Stimulated activated CD4-positive, alpha-beta T cell treated with anti-CD3 and anti-CD28 coated beads, TNF-alpha, amount 100 ng/mL, for 1 hour (primary cell): ENCODE measurements around the gene ALDH2.
"Not testable (repeated sequence)": the region's sequence is repeated elsewhere in the genome, so short reads cannot be mapped to it uniquely, and the experiment has no call there.

ENCODE experiments used
- DNase-seq, 3 donors: peaks; one replicate each; pipeline ENCODE4 v3.0.0-alpha.2; 2020; ENCODE audit warnings: low read depth in 3 of 3, low spot score in 1 of 3

The ALDH2 gene

DNA sequence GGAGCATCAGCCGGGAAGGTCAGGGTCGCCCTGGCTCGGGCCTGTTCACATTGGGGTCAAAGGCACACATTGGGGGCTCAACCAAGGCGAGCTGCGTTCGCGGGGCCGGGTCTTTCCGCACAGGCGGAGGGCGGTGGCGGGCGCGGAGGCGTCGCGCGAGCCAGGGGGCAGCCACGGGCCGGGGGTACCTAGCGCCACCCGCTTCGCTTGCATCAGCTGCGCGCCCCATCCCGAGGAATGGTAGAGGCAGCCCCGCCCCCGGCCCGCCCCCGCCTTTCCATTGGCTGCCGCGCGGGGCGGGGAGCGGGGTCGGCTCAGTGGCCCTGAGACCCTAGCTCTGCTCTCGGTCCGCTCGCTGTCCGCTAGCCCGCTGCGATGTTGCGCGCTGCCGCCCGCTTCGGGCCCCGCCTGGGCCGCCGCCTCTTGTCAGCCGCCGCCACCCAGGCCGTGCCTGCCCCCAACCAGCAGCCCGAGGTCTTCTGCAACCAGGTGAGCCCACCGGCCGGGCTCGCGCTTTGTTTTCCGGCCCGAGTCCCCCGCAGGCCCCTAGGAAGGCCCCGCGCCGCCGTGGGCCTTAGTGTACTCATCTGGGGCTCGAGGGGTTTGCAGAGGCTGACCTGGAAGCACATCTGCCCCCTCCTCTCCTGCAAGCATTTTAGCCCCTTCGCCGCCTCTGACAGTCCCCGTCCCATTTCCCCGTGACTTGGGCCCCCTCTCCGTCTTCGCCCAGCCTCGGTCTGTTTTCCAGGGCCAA is at the start of gene ALDH2:
TSS of gene ALDH2 (plus strand) at position 326 of the 754 bp plus-strand sequence. CDS start at position 376, 50 bp downstream.
- peak in 2 of 3 donors; percentile 3 to 11 for DNase-seq

- DNase-seq = not testable (repeated sequence)
These were observed 47.4 kb upstream of the ALDH2 start for GRCh38 chr12:111719316-111719715.

- no peak for DNase-seq
These were observed 46.3 kb upstream of the ALDH2 start for GRCh38 chr12:111720457-111720856.

GRCh38 chr12:111723646-111724360 is 42.9 kb upstream of the ALDH2 start:
- DNase-seq = not testable (repeated sequence)

DNA sequence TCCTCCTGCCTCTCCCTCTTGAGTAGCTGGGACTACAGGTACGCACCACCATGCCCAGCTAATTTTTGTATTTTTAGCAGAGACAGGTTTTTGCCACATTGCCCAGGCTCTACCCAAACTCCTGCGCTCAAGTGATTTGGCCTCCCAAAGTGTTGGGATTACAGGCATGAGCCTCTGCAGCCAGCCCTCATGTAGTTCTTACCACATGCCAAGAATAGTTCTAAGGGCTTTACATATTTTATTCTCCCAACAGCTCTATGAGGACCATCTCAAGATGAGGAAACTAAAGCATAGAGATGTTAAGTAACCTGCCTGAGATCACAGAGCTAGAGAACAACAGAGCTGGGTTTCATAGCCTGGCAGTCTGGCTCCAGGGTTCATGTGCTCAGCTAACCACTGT is 37.9 kb upstream of the ALDH2 start:
- DNase-seq = no peak

GRCh38 chr12:111730420-111730819 is 36.3 kb upstream of the ALDH2 start:
- DNase-seq = no peak

GRCh38 chr12:111732786-111733185 is 33.9 kb upstream of the ALDH2 start:
- no peak for DNase-seq

DNA sequence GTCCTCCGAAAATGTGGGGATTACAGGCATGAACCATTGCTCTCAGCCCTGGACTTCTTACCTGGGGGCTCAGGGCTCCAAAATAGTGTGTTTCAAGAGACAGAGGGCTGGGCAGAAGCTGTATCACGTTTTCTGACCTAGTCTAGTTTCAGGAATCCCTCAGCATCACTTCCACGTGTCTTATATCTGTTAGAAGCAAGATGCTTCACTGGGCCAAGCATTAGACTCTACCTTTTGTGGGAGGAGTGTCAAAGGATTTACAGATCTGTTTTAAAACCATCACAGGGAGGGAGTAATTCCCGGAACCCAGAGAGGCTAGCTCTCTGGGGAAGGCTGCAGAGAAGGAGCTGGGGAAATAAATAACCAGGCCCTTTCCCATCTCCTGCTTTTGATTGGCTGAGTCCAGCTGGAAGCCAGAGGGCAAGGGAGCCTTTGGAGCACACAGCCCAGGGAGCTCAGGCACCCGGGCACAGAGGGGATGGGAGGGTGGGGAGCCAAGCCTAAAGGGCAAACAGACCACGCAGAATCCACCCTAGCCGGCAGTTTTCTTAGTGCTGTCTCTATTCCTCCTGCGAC is 33.3 kb upstream of the ALDH2 start:
- no peak for DNase-seq

- not testable (repeated sequence) for DNase-seq
These were observed 27.2 kb upstream of the ALDH2 start for GRCh38 chr12:111739524-111739923.

GRCh38 chr12:111741235-111741812 is 25.4 kb upstream of the ALDH2 start:
- no peak for DNase-seq

GRCh38 chr12:111745211-111745610 is 21.5 kb upstream of the ALDH2 start:
- no peak for DNase-seq

DNA sequence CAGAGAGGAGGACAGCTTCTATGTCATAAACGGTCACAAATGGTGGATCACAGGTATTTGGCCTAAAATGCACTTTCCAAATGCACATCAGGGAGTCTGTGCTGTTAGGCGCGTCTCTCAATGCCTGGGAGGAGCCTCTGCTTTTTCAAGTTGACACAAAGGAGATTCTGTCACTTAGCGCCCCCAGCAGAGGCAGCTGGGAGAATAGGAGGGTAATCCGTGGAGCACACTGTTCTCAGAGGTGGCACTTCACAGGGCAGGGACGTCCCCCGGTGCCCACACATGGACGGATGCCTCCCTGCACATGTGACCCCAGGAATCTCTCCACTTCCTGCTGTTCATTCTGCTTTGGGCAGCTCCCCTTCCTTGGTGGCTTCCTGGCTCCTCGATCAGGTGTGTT is 19.4 kb upstream of the ALDH2 start:
- no peak for DNase-seq

DNA sequence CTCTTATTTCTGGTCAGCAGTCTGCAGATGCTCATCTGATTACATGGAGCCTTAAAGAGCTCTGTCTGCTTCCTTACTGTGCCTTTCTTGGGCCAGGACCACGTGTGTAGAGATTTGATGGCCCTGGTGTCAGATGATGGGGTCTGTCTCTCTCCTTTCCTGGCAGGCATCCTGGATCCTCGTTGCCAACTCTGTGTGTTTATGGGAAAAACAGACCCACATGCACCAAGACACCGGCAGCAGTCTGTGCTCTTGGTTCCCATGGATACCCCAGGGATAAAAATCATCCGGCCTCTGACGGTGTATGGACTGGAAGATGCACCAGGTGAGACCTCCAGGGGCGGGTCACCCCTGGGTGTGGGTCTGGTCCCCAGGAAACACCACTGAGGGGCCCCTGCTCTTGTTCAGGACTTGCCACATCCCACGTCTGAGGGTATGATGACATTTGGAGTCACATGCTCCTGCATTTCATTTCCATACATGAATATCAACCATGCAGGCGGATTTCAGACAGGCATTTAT is 18.5 kb upstream of the ALDH2 start:
- no peak for DNase-seq

- DNase-seq = no peak
These were observed 17.9 kb upstream of the ALDH2 start for GRCh38 chr12:111748867-111749266.

GRCh38 chr12:111749391-111749790 is 17.3 kb upstream of the ALDH2 start:
- DNase-seq = no peak

- DNase-seq = no peak
These were observed 13.4 kb upstream of the ALDH2 start for GRCh38 chr12:111753144-111753881.

- DNase-seq = no peak
These were observed 12.1 kb upstream of the ALDH2 start for GRCh38 chr12:111754671-111755070.

GRCh38 chr12:111756196-111756595 is 10.5 kb upstream of the ALDH2 start:
- DNase-seq = no peak

DNA sequence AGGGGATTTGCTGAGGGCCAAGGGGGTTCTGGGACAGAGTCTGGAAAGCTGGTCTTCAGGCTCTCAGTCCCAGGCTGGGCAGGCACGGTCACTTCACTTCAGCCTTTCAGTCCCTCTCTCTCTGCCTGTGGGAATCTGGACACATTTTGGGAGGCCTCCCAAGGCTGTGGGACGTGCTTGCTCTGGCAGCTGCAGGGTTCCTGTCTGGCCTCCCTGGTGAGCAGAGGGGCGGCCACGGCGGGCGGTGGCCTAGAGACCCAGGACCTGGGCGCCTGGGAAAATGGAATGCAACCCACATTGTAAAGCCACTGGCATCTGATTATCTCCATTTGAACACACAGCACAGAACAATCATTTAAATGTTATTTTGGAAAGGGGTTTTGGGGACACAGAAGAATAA is 10.1 kb upstream of the ALDH2 start:
- no peak for DNase-seq

- no peak for DNase-seq
These were observed 9.2 kb upstream of the ALDH2 start for GRCh38 chr12:111757361-111758119.
